ENCODE measurements around the gene EOGT. TPM values are rescaled to one million over a fixed set of nuclear protein-coding genes. Genes with fewer than 3 reads are reported as not detected.

The EOGT gene
- 10 to 100 TPM; 13.3 to 25.2 (median 20.1) TPM for total RNA-seq

- Histone ChIP-seq H3K36me3 (peaks cover 0 to 12% of the 10 kb centered on the region in 2 donors), H3K9me3 (no peaks in the 10 kb centered on the region), H3K27ac (peak within 1 kb of the TSS; percentile 90 to 100 (median 98)), H3K4me3 (peak within 1 kb of the TSS; percentile 73 to 88 (median 80)), H3K27me3 (no peaks in the 10 kb centered on the region), H3K4me1 (peaks cover 40% of the 10 kb centered on the region in 2 donors)
- DNase-seq (peak; percentile 78 to 91), ATAC-seq (peak; percentile 89 to 91)
- in situ Hi-C loops (cut with MboI; ENCODE audit: low sequenced_read_pairs in 4 of 4) (loop anchor here in 3 of 4 donors (10.0 to 25.0 kb wide), 2 partner anchors 291 to 299 kb away; no protein-coding TSS in a partner anchor), intact Hi-C loops (cut with DNase I; ENCODE audit: low total_unique reads) (loop anchor here (1.0 to 5.0 kb wide), 4 partner anchors 39 to 293 kb away; partner anchors contain the start of gene TMF1)
- peak; percentile 48 to 63 (median 62) for TF ChIP-seq CTCF (IDR thresholded peaks at IDR 0.05 in 4 of 5, conservative IDR thresholded peaks at IDR 0.05 in 1 of 5)
- TF ChIP-seq POLR2A (IDR thresholded peaks at IDR 0.05): peak; percentile 46 to 74
These were observed at the start of gene EOGT for GRCh38 chr3:69013253-69014021. Gene EOGT, minus strand, starts transcription at chr3:69013684. Its CDS starts 3,838 bp downstream, at chr3:69009846.

DNA sequence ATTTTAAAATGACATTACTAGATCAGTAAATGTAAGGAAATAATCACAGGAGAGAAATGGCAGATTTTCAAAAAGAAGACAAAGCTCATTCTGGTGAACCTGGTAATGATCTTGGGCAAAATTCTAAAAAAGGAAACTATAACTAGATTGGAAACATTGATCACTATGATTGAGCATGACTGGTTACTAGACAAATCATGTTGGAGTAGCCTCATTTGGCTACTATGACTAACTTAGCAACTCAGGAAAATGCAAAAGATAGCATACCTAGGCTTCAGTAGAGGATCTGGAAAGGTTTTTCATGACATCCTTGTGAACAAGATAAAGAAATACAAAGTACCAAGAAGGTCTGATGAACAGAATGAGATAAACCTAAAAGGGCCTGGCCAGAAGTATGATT, 46.2 kb upstream of the EOGT start:
- no peak overlapping the region for H3K27ac ChIP-seq
- H3K9me3 ChIP-seq: no peaks in the 10 kb centered on the region
- intact Hi-C loops (cut with DNase I; ENCODE audit: low total_unique reads) (no loop called here), in situ Hi-C loops (cut with MboI; ENCODE audit: low sequenced_read_pairs in 4 of 4) (no loop called here)
- peaks cover 0 to 79% of the 10 kb centered on the region in 2 donors for H3K36me3 ChIP-seq
- no peaks in the 10 kb centered on the region for H3K27me3 ChIP-seq
- no peak overlapping the region for H3K4me3 ChIP-seq
- ATAC-seq (no peak), DNase-seq (no peak)
- H3K4me1 ChIP-seq: no peaks in the 10 kb centered on the region
- TF ChIP-seq CTCF (IDR thresholded peaks at IDR 0.05 in 4 of 5, conservative IDR thresholded peaks at IDR 0.05 in 1 of 5): no peak
- TF ChIP-seq POLR2A (IDR thresholded peaks at IDR 0.05): no peak

- no peak overlapping the region for H3K27ac ChIP-seq
- in situ Hi-C loops (cut with MboI; ENCODE audit: low sequenced_read_pairs in 4 of 4): no loop called here
- H3K36me3 ChIP-seq: peaks cover 0 to 80% of the 10 kb centered on the region in 2 donors
- no peaks in the 10 kb centered on the region for H3K27me3 ChIP-seq
- intact Hi-C loops (cut with DNase I; ENCODE audit: low total_unique reads): no loop called here
- H3K9me3 ChIP-seq: no peaks in the 10 kb centered on the region
- no peak overlapping the region for H3K4me3 ChIP-seq
- ATAC-seq (no peak), DNase-seq (no peak)
- TF ChIP-seq CTCF (IDR thresholded peaks at IDR 0.05 in 4 of 5, conservative IDR thresholded peaks at IDR 0.05 in 1 of 5) (no peak), POLR2A (IDR thresholded peaks at IDR 0.05) (no peak)
- H3K4me1 ChIP-seq: no peaks in the 10 kb centered on the region
These were observed 45.4 kb upstream of the EOGT start for GRCh38 chr3:69058947-69059224.

- no peaks in the 10 kb centered on the region for H3K9me3 ChIP-seq
- peaks cover 0 to 78% of the 10 kb centered on the region in 2 donors for H3K36me3 ChIP-seq
- no peak for TF ChIP-seq POLR2A (IDR thresholded peaks at IDR 0.05)
- TF ChIP-seq CTCF (IDR thresholded peaks at IDR 0.05 in 4 of 5, conservative IDR thresholded peaks at IDR 0.05 in 1 of 5): no peak
- intact Hi-C loops (cut with DNase I; ENCODE audit: low total_unique reads) (no loop called here), in situ Hi-C loops (cut with MboI; ENCODE audit: low sequenced_read_pairs in 4 of 4) (no loop called here)
- no peak for DNase-seq
- no peak overlapping the region for H3K27ac ChIP-seq
- H3K4me3 ChIP-seq: no peak overlapping the region
- no peaks in the 10 kb centered on the region for H3K27me3 ChIP-seq
- H3K4me1 ChIP-seq: no peaks in the 10 kb centered on the region
- no peak for ATAC-seq
These were observed 44.9 kb upstream of the EOGT start for GRCh38 chr3:69058180-69058946.
